Right forelimb (tissue), 1 donor: ENCODE data around the gene NEUROD4.
A peak's percentile ranks its signal among the peaks of the same experiment; 100 is the strongest.

Source experiments
- DNase-seq: peaks from one replicate; pipeline ENCODE4 v3.0.0-alpha.2; 2018

NEUROD4 gene

DNA sequence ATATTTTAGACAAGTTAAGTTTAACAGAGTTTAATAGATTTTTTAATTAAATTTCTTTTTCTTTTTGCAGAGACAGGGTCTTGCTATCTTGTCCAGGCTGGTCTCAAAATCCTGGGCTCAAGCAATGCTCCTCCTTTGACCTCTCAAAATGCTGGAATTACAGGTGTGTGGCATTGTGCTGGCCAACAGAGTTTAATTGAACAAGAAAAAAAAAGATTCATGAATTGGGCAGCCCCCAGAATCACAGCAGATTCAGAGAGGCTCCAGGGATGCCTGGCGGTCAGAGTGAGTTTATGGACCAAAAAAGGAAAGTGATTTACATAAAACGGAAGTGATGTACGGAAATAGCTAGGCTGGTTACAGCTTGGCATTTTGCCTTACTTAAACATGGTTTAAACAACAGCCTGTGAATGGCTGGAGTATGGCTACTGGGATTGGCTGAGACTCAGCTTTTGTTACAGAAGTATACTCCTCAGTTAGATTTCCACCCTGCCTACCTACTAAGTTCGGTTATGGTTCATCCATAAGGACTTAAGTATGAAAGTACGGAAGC is 20.7 kb upstream of the NEUROD4 start:
- DNase-seq: no peak

DNA sequence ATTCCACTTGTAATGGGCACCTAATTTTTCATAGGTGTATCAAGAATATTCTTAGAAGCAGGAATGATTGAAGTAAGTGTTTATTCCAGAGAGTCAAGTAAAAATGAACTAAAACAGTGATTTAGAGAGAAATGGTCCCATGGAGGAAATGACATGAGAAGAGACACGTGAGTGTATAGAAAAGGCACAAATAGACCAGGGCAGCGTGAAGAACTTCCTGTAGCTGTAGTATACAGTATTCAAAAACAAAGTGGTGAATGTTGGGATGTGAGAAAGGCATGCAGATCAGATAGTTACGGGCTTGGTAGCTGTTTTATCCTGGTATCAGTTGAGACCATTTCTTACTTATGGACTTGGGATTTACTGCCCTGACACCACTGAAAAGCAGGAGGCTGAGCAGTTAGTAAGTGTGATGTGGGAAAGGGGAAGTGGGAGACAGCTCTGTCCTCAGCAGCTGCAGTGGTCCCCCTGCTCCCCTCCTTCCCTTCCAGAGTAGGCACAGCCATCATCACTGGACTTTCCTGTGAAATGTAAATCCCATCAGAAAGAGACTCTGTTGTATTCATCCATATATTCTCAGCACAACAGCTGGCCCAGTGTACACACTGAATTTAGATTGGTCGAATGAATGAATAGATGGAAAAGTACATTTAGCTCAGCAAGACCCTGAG is 18.4 kb upstream of the NEUROD4 start:
- DNase-seq: no peak

DNA sequence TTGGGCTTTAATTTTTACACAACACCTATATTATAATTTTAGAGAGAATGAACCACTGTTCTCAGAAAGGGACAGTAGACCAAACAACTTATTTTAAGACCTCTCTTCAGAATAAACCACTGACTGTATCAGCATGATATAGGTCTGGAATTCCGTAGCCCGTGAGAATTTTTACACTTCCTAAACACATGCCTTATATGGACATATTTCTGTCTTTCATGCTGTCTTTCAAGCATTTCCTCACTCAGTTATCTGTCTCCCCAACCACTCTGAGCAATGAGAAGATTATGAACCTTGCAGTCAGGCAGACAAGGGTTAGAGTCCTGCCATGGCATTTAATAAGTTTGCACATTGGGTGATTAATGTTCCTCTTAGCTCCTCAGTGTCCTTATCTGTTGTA is 17.4 kb upstream of the NEUROD4 start:
- no peak for DNase-seq

- DNase-seq: no peak
Observed at GRCh38 chr12:55008944-55009585, 10.7 kb upstream of the NEUROD4 start.

GRCh38 chr12:55017416-55017925 is 2.3 kb upstream of the NEUROD4 start:
- no peak for DNase-seq

- no peak for DNase-seq
Observed at GRCh38 chr12:55024575-55024974, 4.8 kb downstream of the NEUROD4 start.

GRCh38 chr12:55025508-55025907 is 5.7 kb downstream of the NEUROD4 start:
- DNase-seq: no peak

- DNase-seq: peak; percentile 50
Observed at GRCh38 chr12:55034218-55034617, 14.4 kb downstream of the NEUROD4 start.

GRCh38 chr12:55036326-55037115 is 16.7 kb downstream of the NEUROD4 start:
- no peak for DNase-seq

DNA sequence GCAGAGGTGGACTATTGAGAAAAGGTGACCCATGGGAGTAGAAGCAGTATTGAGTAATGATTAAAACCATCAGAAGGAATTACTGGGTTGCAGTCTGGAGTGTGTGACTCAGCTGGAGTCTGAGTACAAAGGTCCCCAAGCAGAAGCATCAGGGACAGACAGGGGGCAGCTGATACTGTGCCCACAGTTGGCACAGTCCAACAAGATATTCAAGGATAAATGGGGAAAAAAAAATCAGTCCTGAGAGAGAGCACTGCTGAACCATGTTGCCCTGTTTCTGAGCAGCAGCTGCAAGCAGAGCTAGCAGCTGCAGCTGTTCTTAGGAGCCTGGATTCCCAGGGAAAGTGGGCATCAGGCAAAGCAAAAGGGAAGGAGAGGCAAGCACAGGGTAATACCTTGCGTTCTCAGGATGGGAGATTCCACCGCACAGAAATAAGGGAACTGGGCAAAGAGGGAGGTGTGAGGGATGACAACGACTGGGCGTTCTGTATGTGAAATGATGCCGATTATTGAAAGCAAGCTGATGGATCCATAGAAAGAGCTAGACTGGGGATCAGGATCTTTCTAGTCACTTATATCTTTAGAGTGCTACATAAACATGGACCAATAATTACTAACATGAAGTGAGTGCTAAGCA is 17.7 kb downstream of the NEUROD4 start:
- no peak for DNase-seq

DNA sequence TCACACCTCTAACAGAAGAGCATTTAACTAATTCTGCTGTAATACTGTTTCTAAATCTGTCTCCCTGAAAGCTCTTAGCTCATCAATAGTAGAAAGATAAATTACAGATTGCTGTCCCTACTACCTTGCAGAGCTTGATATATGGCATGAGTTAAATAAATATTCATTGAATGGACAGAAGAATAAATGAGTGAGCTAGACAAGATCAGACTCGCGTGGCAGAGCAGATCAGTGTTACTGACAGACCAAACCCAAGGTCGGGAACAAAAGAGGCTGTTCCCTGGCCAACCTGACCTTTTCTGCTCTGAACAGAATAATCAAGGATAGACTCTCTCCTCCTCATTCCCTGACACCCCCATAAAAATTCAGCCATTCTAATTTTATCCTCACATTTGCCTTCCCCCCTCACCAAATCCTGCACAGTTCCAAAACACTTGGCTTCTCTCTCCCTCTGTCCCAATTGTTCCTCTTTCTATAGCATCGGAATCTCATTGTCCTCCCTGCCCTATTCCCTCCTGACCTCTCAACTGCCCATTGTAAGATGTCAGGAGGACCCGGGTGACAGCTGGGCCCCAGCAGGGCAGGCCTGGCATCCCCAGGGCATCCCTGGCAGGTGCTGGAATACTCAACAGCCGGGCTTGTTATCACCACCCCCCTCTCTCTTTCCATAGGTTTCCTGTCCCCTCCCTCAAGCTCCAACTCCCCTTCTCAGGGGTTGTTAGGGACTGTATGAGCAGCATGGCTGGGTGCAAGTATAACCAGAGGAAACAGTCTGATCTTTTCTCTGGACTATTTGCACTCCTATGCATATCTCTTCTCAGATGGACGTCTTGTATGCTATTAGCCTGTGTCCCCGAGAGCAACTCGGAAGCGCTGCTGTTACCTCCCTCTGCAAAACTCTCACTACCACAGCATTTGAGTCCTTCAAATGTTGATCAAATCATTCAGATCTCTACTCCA is 19.9 kb downstream of the NEUROD4 start:
- DNase-seq: no peak

GRCh38 chr12:55041345-55042055 is 21.7 kb downstream of the NEUROD4 start:
- no peak for DNase-seq

DNA sequence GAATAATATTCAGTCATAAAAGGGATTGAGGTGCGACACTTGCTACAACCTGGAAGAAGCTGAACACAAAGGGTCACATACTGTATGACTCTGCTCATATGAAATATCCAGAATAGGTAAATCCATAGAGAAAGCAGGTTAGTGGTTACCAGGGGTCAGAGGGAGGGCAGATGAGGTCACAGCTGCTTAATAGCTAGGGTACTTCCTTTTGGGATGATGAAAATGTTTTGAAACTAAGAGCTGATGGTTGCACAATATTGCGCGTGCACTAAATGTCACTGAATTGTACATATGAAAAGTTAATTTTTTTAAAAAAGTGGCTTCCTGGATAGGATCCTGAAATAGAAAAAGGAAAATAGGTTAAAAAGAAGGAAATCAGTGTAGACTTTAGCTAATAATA is 23.8 kb downstream of the NEUROD4 start:
- no peak for DNase-seq

DNA sequence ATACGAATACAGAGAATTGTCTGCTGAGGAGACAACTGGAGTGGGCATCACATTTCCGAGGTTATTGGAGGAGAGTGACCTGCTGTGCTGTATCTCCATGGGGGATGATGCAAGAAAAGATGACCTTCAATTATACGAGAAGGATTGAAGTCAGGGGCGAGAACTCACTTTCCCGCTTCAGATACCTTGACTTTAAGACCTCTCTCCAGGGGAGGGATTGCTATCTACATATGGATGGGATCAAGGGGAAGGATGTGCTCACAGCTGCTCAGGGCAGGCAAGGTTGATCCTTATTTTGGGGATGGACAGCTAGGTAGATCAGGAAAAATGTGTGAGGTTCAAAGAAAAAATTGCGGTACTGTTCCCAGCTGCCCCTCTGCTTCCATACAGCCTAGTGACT is 24.4 kb downstream of the NEUROD4 start:
- no peak for DNase-seq

- DNase-seq: no peak
Observed at GRCh38 chr12:55049676-55050075, 29.9 kb downstream of the NEUROD4 start.

GRCh38 chr12:55051197-55051947 is 31.6 kb downstream of the NEUROD4 start:
- DNase-seq: no peak

GRCh38 chr12:55057481-55057880 is 37.7 kb downstream of the NEUROD4 start:
- DNase-seq: no peak

DNA sequence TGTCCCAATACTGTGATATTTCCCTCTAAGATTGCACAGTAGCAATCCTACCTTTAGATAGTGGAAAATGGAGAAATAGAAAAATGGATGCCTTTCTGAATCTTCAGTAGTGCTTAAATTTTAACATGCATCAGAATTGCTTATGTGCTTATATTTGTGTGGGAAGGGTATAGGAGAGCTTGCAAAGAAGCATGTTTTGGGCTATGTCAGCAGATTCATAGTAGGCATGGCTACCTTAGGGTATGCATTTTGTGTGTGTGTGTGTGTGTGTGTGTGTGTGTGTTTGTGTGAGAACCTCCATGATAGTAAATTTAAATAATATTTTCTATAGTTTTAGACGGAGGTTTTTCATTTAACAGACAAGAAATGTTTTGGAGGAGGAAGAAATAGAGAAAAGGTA is 38.3 kb downstream of the NEUROD4 start:
- DNase-seq: no peak

- DNase-seq: no peak
Observed at GRCh38 chr12:55058776-55059175, 39.0 kb downstream of the NEUROD4 start.

- DNase-seq: no peak
Observed at GRCh38 chr12:55060470-55060869, 40.7 kb downstream of the NEUROD4 start.
